ENCODE results near the gene SLC2A13. TPM values are rescaled to one million over a fixed set of nuclear protein-coding genes. Genes with fewer than 3 reads are reported as not detected.

The SLC2A13 gene
- total RNA-seq, 1 donor from 2014 or later, result 17.4 TPM

- intact Hi-C loops (cut with DNase I), result no loop called here
- Histone ChIP-seq H3K4me1 (no peaks in the 10 kb centered on the region), H3K27me3 (no peaks in the 10 kb centered on the region), H3K27ac (no peak overlapping the region), H3K4me3 (no peak overlapping the region), H3K36me3 (no peaks in the 10 kb centered on the region), H3K9me3 (no peaks in the 10 kb centered on the region)
- no peak for DNase-seq (ENCODE audit: extremely low spot score in 2 of 2)
- TF ChIP-seq POLR2A (IDR thresholded peaks at IDR 0.05) (no peak), POLR2AphosphoS5 (IDR thresholded peaks at IDR 0.05; ENCODE audit: insufficient read depth in 1 of 2, low read depth in 1 of 2) (no peak), CTCF (IDR thresholded peaks at IDR 0.05) (no peak)
Observed at GRCh38 chr12:39937119-39937518, 168.8 kb downstream of the SLC2A13 start.

GRCh38 chr12:39935839-39936238 lies 170.0 kb downstream of the SLC2A13 start:
- H3K4me1 ChIP-seq, result no peaks in the 10 kb centered on the region
- TF ChIP-seq CTCF (IDR thresholded peaks at IDR 0.05) (no peak), POLR2AphosphoS5 (IDR thresholded peaks at IDR 0.05; ENCODE audit: insufficient read depth in 1 of 2, low read depth in 1 of 2) (no peak), POLR2A (IDR thresholded peaks at IDR 0.05) (no peak)
- no peak overlapping the region for H3K4me3 ChIP-seq
- no peak for DNase-seq (ENCODE audit: extremely low spot score in 2 of 2)
- no peaks in the 10 kb centered on the region for H3K9me3 ChIP-seq
- no peaks in the 10 kb centered on the region for H3K27me3 ChIP-seq
- no peak overlapping the region for H3K27ac ChIP-seq
- intact Hi-C loops (cut with DNase I), result no loop called here
- H3K36me3 ChIP-seq, result no peaks in the 10 kb centered on the region

GRCh38 chr12:39935275-39935674 lies 170.6 kb downstream of the SLC2A13 start:
- no peak overlapping the region for H3K4me3 ChIP-seq

GRCh38 chr12:39931857-39932256 lies 174.0 kb downstream of the SLC2A13 start:
- intact Hi-C loops (cut with DNase I), result no loop called here
- H3K4me1 ChIP-seq, result no peaks in the 10 kb centered on the region
- H3K27me3 ChIP-seq, result no peaks in the 10 kb centered on the region
- DNase-seq (ENCODE audit: extremely low spot score in 2 of 2), result no peak
- no peak overlapping the region for H3K27ac ChIP-seq
- no peak overlapping the region for H3K4me3 ChIP-seq
- TF ChIP-seq POLR2AphosphoS5 (IDR thresholded peaks at IDR 0.05; ENCODE audit: insufficient read depth in 1 of 2, low read depth in 1 of 2) (no peak), POLR2A (IDR thresholded peaks at IDR 0.05) (no peak), CTCF (IDR thresholded peaks at IDR 0.05) (no peak)
- H3K36me3 ChIP-seq, result no peaks in the 10 kb centered on the region
- H3K9me3 ChIP-seq, result no peaks in the 10 kb centered on the region

More at GRCh38 chr12:39935275-39935674, 170.6 kb downstream of the SLC2A13 start:
- no peaks in the 10 kb centered on the region for H3K36me3 ChIP-seq
- no peak for TF ChIP-seq POLR2AphosphoS5 (IDR thresholded peaks at IDR 0.05; ENCODE audit: insufficient read depth in 1 of 2, low read depth in 1 of 2)
- no peak for TF ChIP-seq POLR2A (IDR thresholded peaks at IDR 0.05)
- TF ChIP-seq CTCF (IDR thresholded peaks at IDR 0.05), result no peak
- no peak for DNase-seq (ENCODE audit: extremely low spot score in 2 of 2)
- intact Hi-C loops (cut with DNase I), result no loop called here
- no peaks in the 10 kb centered on the region for H3K9me3 ChIP-seq
- no peak overlapping the region for H3K27ac ChIP-seq
- H3K27me3 ChIP-seq, result no peaks in the 10 kb centered on the region
- no peaks in the 10 kb centered on the region for H3K4me1 ChIP-seq

GRCh38 chr12:39931231-39931630 lies 174.7 kb downstream of the SLC2A13 start:
- no peak overlapping the region for H3K4me3 ChIP-seq
- no peaks in the 10 kb centered on the region for H3K9me3 ChIP-seq
- no peak for TF ChIP-seq POLR2A (IDR thresholded peaks at IDR 0.05)
- TF ChIP-seq CTCF (IDR thresholded peaks at IDR 0.05), result no peak
- TF ChIP-seq POLR2AphosphoS5 (IDR thresholded peaks at IDR 0.05; ENCODE audit: insufficient read depth in 1 of 2, low read depth in 1 of 2), result no peak
- no peaks in the 10 kb centered on the region for H3K27me3 ChIP-seq
- no peak for DNase-seq (ENCODE audit: extremely low spot score in 2 of 2)
- H3K4me1 ChIP-seq, result no peaks in the 10 kb centered on the region
- no peaks in the 10 kb centered on the region for H3K36me3 ChIP-seq
- intact Hi-C loops (cut with DNase I), result no loop called here
- no peak overlapping the region for H3K27ac ChIP-seq

All from vagina (tissue), 2 donors.